G401 (cell line): ENCODE results near the gene NDRG4. TPM values are rescaled to one million over a fixed set of nuclear protein-coding genes. Genes with fewer than 3 reads are reported as not detected.

Source experiments
- DNase-seq: peaks from one replicate; pipeline ENCODE4 v3.0.0-alpha.2; 2015; ENCODE audit warnings: low spot score
- in situ Hi-C: cut with HindIII; loops from 2 replicates; pipeline ENCODE4 v1.10.0; 2016; ENCODE audit warnings: low sequenced_read_pairs, mixed read lengths
- total RNA-seq: library from RNA; depleted of rRNA; stranded (reverse); fragments of >200 nt; shearing (Covaris generic); gene quantifications from 2 replicates; pipeline ENCODE4 v1.2.3, GENCODE V29; 2014

NDRG4 gene
- total RNA-seq, 1 experiment from 2014 or later, result 9.5 TPM

DNA sequence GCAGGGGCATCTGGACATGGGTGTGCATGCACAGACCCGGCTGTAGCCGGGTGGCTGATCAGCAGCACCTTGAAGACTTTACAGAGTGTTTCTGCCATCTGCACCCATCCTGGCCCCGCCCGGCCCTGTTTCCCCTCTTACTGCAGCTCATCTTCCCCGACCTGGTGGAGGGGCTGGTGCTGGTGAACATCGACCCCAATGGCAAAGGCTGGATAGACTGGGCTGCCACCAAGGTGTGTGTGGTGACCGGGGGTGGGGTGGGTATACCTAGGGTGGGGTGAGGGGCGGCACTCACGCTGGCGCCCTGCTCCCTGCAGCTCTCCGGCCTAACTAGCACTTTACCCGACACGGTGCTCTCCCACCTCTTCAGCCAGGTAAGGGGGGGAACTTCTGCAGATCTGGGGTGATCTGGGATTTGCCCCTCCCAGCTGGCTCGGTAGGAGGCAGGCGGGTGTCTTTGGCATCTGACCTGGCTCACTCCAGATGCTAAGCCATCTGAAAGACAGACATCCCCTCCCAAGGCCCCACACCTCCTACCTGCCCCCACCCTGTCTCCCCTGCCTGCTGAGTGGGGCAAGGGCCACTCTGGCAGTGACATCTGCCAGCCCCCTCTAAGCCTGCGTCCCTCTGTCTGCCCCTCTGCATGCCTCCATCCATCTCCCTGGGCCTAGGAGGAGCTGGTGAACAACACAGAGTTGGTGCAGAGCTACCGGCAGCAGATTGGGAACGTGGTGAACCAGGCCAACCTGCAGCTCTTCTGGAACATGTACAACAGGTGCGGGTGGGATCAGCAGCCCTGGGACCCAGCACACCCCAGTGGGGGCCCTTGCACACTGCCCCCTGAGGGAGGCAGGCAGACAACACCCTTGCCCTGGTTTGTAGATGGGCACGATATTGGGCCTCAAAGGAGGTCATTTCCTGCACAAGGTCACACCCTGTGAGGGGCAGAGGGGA lies 6.6 kb downstream of the NDRG4 start:
- in situ Hi-C loops, result no loop called here

DNA sequence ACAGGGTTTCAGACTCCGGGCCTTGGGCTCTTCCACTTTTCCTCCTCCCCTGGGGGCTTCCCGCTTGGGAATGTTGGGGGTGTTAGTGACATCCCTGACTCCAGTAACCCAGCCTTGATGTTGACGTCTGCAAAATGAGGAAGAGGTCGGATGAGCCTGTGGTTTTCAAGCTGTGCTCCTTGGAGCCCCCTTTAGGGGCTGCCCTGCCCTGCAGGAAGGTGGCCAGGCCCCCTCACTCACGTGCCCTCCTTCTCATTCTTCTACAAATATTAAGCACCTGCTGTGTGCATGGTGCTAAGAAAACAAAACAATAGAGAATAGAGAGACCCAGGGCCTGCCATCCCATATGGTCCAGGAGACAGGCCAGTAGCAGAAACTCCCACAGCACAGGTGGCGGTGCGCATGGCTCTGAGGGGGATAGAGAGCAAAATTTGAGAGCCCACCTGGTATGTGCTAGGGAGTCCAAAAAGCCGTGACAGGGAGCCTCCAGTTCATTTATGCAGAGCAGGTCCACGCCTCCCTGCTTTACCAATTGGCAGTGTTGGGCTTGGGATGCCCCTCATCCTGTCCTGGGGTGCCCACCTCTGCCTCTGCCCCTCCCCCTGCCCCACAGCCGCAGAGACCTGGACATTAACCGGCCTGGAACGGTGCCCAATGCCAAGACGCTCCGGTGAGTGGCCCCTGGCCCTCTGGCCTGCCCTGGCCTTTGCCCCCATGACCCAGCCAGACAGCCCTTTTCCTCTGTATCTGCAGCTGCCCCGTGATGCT lies 7.4 kb downstream of the NDRG4 start:
- in situ Hi-C loops, result no loop called here
- no peak for DNase-seq

More for the DNA sequence above, 6.6 kb downstream of the NDRG4 start:
- DNase-seq, result no peak

DNA sequence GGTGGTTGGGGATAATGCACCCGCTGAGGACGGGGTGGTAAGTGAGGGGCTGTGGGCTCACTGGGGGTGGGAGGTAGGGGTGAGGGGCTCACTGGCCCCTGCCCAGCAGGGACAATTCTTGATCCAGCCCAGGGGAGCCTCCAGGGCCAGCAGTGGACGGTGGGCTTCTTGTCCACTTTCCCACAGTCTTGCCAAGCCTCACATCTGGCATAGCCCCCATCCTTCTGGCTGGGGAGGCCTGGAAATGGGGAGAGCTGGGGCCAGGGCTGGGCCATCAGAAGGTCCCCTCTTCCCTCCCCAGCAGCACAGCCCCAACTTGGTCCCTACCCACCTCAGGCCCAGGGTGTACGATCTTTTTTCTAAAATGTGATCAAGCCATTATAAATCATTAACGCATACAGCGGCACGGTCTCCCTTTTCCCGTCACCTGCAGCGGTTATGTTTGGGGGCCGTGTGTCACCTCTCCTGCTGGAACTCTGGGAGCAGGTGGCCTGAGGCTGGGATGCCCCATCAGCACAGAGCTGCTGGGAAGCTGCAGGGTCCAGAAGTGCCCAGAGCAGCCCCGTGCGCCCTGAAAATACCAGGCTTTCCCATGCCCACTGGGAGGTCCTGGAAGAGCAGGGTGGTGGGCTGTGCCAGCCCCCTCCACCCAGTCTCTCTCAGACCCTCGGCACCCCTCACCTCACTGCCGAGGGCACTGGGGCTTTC lies 8.2 kb downstream of the NDRG4 start:
- in situ Hi-C loops, result no loop called here

DNA sequence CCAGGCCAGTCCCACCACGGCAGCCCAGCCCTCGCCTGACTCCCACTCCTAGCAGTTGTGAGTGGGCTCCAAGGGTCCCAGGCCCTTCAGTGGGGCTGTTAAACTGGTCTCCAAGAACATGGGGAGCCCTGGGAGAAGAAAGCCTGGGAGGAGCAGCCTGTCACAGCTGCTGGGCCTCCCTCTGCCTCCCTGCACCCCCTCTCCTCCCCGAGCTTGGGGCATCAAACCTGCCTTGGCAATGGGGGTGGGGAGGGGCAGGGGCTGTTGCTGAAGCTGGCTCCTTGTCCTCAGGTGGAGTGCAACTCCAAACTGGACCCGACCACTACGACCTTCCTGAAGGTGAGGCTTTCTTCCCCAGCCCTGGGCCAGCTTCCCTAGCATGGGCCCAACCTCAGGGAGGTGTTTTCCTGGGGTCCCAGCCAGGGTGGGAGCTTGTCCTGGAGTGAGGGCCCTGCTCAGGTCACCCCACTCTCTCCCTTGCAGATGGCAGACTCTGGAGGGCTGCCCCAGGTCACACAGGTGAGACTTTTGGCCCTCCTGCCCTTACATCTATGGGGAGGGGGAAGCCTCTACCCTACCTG lies 8.8 kb downstream of the NDRG4 start:
- in situ Hi-C loops, result no loop called here
- DNase-seq, result no peak

More for the DNA sequence above, 8.2 kb downstream of the NDRG4 start:
- no peak for DNase-seq

DNA sequence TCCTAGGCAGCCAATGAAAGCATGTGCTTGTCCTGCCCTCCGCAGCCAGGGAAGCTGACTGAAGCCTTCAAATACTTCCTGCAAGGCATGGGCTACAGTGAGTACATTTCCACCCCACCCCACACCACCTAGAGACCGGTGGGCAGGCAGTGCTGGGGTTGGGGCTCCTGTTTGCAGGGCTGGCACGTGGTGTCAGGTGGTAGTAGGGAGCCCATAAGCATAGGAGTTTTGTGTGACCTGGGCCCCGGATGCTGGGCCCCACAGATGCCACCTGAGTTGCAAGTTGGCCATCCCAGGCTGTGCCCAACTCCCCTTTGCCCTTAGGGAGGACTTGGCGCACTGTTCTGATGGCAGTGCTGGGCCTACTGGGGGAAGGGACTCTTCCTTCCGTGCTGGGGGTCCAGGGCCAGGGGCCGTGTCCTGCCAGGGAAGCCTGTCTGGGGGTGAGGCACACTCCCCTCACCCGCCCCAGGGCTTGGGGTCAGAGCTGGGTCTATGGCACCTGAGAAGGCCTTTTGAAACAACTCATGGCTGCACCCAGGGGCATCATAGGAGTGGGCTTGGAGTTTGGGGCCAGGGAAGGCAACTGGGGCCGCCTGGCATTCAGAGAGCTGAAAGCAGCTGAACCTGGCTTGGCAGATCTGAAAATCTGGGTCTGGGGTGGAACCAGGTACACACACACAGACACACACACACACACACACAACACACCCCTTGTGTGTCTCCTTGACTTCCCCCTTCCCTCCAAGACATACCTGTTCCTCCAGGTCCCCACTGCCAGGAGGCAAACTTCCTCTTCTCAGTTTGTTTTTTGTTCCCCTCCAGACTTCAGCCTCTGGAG lies 9.5 kb downstream of the NDRG4 start:
- no peak for DNase-seq
- in situ Hi-C loops, result no loop called here

DNA sequence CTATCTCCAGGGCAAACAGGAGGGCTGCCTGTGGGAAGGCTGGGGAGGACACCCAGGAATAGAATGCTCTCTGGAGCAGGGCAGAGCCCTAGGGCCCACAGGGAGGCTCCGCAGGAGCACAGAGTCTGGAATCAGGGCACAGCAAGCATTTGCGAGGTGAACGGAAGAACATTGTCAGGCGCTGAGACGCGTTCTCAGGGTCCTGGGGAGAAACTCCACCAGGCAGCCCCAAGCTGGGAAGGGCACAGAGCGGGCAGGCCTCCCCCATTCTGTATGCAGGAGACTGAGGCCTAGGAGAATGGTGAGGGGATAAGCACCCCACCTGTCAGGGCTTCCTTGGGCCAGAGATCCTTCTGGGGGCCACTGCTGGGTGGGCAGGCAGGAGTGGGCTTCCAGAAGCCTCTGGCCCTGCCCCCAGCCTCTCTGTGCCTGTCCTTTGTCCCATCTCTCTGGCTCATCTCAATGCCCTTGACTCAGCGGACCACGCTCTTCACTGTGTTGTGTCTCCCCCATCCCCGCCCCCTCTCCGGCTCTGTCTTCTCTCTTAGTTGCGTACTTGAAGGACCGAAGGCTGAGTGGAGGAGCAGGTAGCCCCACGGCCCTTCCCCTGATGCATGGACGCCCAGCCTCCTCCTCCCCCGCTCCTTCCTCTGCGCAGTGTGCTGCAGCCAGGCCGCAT lies 10.3 kb downstream of the NDRG4 start:
- in situ Hi-C loops, result no loop called here
- no peak for DNase-seq

DNA sequence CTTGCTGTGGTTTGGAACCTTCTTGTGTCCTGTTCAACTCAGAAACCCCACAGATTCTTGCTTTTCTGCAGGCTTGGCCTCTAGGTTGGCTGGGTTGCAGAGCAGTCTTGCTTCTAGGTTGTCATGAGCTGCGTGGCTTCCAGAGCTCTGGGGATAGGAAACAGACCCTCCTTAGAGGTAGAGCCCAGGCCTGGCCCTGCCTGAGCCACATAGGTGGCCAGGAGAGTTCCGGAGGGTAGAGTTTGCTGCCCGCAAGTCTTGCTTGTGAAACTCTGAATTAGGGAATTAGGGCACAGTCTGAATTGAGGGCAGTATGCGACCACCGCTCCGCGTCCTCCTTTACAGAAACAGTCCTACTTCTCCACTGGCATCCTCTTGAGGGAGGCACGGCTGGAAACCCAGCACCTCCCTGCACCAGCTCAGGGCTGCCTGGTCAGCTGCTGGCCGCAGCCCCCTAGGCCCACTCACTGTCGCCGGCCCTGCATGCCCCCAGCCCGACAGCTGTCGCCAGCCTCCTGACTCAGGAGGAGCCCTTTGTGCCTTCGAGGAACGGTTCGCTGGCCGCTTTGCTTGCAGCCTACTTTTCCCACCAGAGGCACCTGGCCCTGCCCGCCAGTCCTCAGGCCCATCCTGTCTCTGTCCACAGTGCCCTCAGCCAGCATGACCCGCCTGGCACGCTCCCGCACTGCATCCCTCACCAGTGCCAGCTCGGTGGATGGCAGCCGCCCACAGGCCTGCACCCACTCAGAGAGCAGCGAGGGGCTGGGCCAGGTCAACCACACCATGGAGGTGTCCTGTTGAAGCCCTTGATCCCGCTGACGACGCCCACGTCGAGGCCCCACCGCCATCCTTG lies 11.1 kb downstream of the NDRG4 start:
- in situ Hi-C loops, result no loop called here
- DNase-seq, result no peak

DNA sequence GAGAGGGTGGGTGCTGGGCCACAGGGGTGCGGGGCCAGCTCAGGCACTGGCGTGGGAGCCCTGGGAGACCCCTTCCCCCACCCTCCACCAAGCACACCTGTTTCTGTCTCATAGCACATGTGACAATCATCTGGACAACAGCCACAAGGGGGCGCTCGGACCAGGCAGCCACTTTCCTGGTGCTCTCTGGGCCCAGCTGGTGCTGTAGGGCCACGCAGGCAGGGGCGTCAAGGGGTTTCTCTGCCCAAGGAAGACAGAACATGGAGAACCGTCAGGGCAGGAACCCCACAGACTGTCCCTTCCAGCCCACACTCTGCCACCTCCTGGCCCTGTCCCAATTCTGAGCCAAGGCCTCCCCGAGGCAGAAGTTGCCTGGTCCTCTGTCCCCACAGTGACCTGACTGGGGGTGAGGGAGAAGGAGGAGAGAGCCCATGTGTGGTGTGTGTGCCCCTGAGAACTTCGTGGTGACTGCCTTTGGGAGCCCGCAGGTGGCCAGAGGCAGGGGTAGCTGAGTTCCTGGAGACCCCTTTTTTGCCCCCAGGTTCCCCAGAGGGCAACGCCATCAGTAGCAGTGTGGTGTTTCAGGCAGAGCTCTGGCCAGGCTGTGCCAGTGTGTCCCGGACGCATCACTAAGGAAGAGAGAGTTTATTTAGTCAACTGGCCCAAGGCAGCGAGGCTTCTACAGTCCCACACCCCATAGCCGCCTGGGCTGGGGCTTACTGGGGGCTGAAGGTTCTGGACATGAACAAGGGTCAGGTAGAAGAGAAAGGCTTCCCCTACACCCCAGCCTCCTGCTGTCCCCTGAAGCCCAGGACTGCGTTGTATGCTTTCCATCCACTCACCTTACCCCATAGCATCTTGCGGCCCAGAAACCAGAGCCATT lies 12.2 kb downstream of the NDRG4 start:
- peak; percentile 68 for DNase-seq
- in situ Hi-C loops, result no loop called here

DNA sequence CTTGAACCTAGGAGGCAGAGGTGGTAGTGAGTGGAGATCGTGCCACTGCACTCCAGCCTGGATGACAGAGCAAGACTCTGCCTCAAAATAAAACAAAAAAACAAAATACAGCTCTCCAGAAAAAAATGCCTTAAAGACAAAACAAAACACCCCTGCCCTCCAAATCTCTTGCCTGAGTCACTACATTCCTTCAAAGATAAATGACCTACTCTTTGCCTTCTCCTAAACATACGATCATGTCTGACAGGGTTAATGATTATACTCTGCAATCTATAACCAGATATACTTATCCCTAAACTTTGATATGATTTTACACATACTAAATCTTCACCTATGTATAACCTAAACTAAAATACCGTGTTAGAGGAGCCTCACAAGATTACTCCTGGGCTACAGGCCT lies 13.9 kb downstream of the NDRG4 start:
- DNase-seq, result no peak
- in situ Hi-C loops, result no loop called here

DNA sequence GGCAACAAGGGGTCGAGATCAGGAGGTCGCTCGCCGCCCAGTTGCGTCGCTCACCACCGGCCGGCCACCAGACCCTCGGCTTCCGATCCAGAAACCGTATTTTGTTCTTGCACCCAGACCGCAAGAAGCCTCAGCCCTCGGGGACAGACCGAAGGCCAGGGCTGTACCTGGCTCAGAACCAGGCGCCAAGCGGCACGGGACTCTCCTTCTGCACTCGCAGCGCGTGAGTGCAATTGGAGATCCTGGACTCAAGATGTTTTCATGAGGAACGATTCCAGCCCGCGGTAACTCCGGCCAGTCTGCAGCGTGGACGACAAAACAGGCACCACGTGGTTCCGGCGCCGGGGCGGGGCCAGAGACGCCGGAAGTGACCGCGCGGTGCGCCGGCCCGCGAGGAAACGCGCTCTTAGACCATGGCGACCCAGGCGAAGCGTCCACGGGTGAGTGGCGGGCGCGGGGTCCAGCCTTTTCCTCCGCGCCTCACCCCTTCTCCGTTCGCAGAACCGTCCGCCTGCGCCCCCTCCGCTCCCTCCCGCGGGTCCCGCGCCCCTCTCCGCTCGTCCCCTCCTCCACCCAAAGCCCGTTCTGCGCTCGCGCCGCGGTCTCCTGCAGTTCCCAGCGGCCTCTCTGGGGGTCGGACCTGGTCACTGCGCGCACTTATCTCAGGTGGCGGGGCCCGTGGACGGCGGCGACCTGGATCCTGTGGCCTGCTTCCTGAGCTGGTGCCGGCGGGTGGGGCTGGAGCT lies 15.4 kb downstream of the NDRG4 start, which contains the start of gene SETD6:
Gene SETD6 (plus strand): TSS at position 393 of the 746 bp plus-strand sequence. CDS start 21 bp downstream, at position 414.
- DNase-seq, result peak; percentile 90
- in situ Hi-C loops, result no loop called here

DNA sequence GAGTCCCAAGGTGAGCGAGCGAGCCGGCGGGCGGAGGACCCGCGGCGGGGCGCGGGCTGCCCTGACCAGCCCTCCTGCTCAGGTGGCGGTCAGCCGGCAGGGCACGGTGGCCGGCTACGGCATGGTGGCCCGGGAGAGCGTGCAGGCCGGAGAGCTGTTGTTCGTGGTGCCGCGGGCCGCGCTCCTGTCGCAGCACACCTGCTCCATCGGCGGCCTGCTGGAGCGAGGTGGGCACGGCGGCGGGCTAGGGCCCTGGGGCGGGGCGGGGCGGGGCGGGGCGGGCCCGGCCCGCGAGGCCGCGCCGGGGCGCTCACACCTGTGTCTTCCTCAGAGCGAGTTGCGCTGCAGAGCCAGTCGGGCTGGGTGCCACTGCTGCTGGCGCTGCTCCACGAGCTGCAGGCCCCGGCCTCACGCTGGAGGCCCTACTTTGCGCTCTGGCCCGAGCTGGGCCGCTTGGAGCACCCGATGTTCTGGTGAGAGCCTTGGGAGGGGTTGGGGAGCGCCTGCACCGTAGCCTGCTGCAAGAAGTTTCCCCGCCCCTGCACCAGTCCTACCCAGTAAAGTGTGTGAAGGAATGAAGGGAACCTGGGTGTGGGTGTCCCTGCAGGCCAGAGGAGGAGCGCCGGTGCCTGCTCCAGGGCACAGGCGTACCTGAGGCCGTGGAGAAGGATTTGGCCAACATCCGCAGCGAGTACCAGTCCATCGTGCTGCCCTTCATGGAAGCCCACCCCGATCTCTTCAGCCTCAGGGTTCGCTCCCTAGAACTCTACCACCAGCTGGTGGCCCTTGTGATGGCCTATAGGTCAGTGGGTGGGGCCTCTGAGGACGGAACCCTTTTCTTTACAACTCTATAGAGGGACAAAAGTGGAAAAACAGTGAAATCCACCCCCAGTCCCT lies 16.2 kb downstream of the NDRG4 start:
- in situ Hi-C loops, result no loop called here
- DNase-seq, result peak; percentile 30

DNA sequence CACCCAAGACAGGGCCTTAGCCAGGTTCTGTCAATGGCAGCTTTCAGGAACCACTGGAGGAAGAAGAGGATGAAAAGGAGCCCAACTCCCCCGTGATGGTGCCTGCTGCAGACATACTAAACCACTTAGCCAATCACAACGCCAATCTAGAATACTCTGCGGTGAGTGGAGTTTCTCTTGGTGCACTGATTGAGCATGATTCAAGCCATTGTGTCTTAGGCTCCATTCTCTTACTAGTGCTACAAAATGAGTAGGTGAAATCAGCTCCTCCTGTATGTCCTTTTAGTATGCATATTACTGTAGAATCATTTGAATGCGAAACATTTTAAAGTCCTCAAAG lies 16.8 kb downstream of the NDRG4 start:
- in situ Hi-C loops, result no loop called here
- no peak for DNase-seq

DNA sequence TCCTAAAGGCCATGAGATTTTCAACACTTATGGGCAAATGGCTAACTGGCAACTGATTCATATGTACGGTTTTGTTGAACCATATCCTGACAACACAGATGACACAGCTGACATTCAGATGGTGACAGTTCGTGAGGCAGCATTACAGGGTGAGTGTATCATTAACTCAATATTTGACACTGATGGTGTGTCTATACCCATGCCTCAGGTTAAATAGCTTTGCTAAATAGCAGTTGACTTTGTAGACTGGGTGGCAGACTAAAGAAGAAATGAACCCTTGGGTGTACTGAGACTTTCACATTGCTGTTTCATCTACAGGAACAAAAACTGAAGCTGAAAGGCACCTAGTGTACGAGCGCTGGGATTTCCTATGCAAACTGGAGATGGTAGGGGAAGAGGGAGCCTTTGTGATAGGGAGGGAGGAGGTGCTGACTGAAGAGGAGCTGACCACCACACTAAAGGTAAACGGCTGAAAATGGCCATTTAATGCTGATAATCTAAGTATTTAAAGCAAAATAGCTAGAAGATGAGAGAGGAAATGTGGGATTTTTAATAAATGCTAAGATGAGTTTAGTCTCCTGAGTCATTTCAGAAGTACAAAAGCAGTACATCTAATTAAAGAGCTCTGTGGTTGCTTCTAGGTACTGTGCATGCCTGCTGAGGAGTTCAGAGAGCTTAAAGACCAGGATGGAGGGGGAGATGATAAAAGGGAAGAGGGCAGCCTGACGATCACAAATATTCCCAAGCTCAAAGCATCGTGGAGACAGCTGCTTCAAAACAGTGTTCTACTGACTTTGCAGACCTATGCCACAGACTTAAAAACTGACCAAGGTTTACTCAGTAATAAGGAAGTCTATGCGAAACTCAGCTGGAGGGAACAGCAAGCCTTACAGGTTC lies 18.4 kb downstream of the NDRG4 start:
- no peak for DNase-seq
- in situ Hi-C loops, result no loop called here

DNA sequence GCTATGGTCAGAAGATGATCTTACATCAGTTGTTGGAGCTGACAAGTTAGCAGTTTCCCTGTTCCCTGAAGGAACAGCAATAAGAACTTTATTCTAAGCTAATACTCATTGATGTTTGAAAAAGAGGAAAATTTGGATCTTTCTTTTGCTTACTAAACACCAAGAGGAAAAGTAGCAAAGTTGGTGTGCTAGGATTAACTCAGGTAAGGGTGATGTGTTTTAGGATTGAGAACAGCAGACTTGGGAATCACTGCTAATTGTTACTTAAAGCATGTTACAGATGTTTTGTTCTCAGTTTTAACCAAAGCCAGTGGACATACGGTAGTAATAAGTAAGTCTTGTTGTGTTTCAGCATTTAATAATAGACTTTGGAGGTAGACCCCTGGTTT lies 19.0 kb downstream of the NDRG4 start:
- in situ Hi-C loops, result no loop called here
- no peak for DNase-seq
